Erythroblast (primary cell): Measurements from ENCODE around the gene ACIN1.

ENCODE experiments used
- GATA1 ChIP-seq: IDR thresholded peaks from 2 replicates; pipeline ENCODE4 v1.6.1; 2011; ENCODE audit warnings: low read depth, mild to moderate bottlenecking, control low read depth, low read length, moderate library complexity
- POLR2A ChIP-seq: IDR thresholded peaks from 2 replicates; pipeline ENCODE4 v1.6.1; 2011; ENCODE audit warnings: mild to moderate bottlenecking, low read length

DNA sequence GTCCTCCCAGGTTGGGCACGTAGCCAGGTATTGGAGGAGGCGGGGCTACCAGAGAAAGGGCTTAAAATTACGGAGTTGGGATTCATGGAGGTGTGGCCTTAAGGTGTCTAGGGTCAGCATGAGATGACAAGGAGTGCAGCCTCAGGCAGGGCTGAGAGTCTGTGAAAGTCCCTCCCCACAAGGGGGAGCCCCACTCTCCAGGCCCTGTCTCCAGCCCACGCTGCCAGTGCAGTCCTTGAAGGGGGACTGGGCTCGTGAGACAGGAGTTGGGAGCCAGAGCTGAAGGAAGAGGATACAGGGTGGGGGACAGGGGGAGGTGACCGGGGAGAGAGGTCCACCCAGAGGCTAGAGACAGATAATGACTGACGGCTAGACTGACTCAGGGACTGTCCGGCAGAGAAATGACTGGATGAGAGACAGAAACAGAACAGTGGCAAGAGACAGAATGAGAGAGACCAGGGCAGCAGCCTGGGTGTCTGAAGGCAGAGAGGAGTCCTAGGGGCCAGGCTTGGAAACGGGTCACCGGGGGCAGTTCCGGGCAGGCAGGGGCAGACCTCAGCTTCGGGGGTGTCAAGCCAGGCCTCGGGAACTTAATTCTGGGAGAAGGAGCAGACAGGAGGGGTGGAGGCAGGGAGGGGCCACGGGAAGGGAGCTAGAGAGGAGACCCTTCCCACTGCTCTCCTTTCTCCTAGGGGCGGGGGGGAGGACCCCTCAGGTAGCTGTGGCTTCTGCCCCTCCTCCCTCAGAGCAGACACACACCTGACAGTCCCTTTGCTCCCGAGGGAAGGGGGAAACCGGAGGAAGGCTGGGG lies 38.6 kb downstream of the ACIN1 start:
- TF ChIP-seq POLR2A (no peak), GATA1 (no peak)
